Stomach (tissue), 4 donors: ENCODE data around the gene ATP2B3.

Experiments
- CTCF ChIP-seq, 7 experiments: fragments of 450-650 bp in 4 of 7; fragments of 200-600 bp in 3 of 7; sonication (generic) in 3 of 7; IDR thresholded peaks; one replicate each; pipeline ENCODE4 v1.5.1; 2016 to 2019; ENCODE audit warnings: antibody characterized with exemption in 7 of 7, control low read depth in 2 of 7, mild to moderate bottlenecking in 1 of 7
- EP300 ChIP-seq: sonication (generic); formaldehyde crosslinking; IDR thresholded peaks from one replicate; pipeline ENCODE4 v1.6.1; 2017; ENCODE audit warnings: antibody characterized with exemption
- POLR2A ChIP-seq, 4 donors: fragments of 450-650 bp; IDR thresholded peaks; one replicate each; pipeline ENCODE4 v1.6.1; 2016; ENCODE audit warnings: antibody characterized with exemption in 4 of 4, control low read depth in 2 of 4, mild to moderate bottlenecking in 1 of 4, moderate library complexity in 1 of 4
- POLR2AphosphoS5 ChIP-seq, 3 donors: sonication (generic); formaldehyde crosslinking; IDR thresholded peaks; one replicate each; pipeline ENCODE4 v1.6.1; 2016; ENCODE audit warnings: antibody characterized with exemption in 3 of 3

- TF ChIP-seq POLR2A (IDR thresholded peaks at IDR 0.05) (no peak), CTCF (IDR thresholded peaks at IDR 0.05) (no peak), POLR2AphosphoS5 (IDR thresholded peaks at IDR 0.05) (no peak), EP300 (no peak)
Measured at GRCh38 chrX:153494061-153494460, 23.4 kb upstream of the ATP2B3 start.
